ENCODE results near the gene LIME1.

LIME1 gene

DNA sequence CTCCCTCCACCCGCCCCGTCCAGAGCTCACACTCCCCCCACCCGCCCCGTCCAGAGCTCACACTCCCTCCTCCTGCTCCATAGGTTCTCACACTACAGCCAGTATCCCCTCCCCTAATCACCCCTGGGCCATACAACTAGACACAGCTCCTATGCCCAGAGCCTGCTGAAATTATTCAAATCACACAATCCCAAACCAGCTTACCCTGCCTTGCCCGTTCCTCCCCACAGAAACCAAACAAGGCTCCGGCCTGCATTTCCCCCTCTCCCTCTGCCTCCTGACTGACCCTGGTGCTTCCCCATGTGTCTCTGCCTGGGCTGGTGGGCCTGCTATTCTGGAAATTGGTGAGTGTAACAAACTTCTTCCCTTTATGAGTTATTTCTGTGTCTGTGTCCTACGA is 21.7 kb downstream of the LIME1 start:
- Histone ChIP-seq H3K4me3 (ENCODE audit: low read depth, low read length) (no peak overlapping the region), H3K4me2 (ENCODE audit: low read length) (no peak overlapping the region), H2AFZ (no peak overlapping the region), H3K4me1 (no peaks in the 10 kb centered on the region), H3K36me3 (ENCODE audit: control insufficient read depth, insufficient read depth, low read length) (no peaks in the 10 kb centered on the region), H3K27ac (no peak overlapping the region), H3K79me2 (peaks cover 3% of the 10 kb centered on the region), H3K27me3 (ENCODE audit: control insufficient read depth, insufficient read depth, low read length) (no peaks in the 10 kb centered on the region), H3K9me3 (ENCODE audit: control insufficient read depth, low read length) (no peaks in the 10 kb centered on the region), H3K9ac (no peak overlapping the region)
- TF ChIP-seq, protein P1, sequence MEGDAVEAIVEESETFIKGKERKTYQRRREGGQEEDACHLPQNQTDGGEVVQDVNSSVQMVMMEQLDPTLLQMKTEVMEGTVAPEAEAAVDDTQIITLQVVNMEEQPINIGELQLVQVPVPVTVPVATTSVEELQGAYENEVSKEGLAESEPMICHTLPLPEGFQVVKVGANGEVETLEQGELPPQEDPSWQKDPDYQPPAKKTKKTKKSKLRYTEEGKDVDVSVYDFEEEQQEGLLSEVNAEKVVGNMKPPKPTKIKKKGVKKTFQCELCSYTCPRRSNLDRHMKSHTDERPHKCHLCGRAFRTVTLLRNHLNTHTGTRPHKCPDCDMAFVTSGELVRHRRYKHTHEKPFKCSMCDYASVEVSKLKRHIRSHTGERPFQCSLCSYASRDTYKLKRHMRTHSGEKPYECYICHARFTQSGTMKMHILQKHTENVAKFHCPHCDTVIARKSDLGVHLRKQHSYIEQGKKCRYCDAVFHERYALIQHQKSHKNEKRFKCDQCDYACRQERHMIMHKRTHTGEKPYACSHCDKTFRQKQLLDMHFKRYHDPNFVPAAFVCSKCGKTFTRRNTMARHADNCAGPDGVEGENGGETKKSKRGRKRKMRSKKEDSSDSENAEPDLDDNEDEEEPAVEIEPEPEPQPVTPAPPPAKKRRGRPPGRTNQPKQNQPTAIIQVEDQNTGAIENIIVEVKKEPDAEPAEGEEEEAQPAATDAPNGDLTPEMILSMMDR (IDR thresholded peaks at IDR 0.05) = no peak

GRCh38 chr20:63759377-63759901 is 23.0 kb downstream of the LIME1 start:
- Histone ChIP-seq H3K9ac (no peak overlapping the region), H3K36me3 (ENCODE audit: control insufficient read depth, insufficient read depth, low read length) (no peaks in the 10 kb centered on the region), H3K4me2 (ENCODE audit: low read length) (no peak overlapping the region), H3K4me3 (ENCODE audit: low read depth, low read length) (no peak overlapping the region), H3K79me2 (no peaks in the 10 kb centered on the region), H3K27ac (no peak overlapping the region), H3K4me1 (no peaks in the 10 kb centered on the region), H2AFZ (no peak overlapping the region), H3K9me3 (ENCODE audit: control insufficient read depth, low read length) (no peaks in the 10 kb centered on the region), H3K27me3 (ENCODE audit: control insufficient read depth, insufficient read depth, low read length) (no peaks in the 10 kb centered on the region)
- TF ChIP-seq, protein P1 (IDR thresholded peaks at IDR 0.05) = no peak

DNA sequence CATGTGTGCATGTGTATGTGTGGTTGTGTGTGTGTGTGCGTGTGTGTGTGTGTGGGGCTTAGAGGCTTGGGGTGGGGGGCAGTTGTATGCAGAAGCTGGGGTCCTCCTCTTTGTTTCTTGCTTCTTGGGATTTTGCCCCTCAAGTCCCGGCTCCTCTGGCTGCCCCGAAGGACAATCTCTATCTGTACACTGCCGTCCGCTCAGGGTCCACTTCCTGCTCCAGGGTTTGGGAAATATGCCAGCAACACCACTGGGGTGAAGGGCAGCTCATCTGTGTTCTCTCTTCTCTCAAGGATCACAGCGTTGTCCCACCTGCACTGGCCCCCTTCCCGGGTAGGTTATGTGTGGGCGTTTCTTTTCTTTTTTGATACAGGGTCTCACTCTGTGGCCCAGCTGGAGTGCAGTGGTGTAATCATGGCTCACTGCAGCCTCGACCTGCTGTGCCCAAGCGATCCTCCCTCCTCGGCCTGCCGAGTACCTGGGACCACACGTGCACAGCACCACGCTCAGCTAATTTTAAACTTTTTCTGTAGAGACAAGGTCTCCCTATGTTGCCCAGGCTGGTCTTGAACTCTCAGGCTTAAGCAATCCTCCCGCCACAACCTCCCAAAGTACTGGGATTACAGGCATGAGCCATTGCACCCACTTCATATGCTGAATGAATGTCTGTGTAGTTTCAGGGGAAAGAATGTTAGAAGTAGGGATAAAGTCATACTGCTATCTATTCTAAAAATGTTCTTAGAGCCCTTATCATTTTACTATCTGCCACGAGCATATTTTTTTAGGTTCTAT is 28.8 kb downstream of the LIME1 start:
- H3K36me3 ChIP-seq (ENCODE audit: control insufficient read depth, insufficient read depth, low read length) = no peaks in the 10 kb centered on the region
- TF ChIP-seq, protein P1 (IDR thresholded peaks at IDR 0.05) = no peak
- H3K4me1 ChIP-seq = no peaks in the 10 kb centered on the region

GRCh38 chr20:63765902-63766301 is 29.4 kb downstream of the LIME1 start:
- no peak overlapping the region for H3K9ac ChIP-seq
- H3K36me3 ChIP-seq (ENCODE audit: control insufficient read depth, insufficient read depth, low read length) = no peaks in the 10 kb centered on the region
- H3K9me3 ChIP-seq (ENCODE audit: control insufficient read depth, low read length) = no peaks in the 10 kb centered on the region
- H3K79me2 ChIP-seq = peaks cover 23% of the 10 kb centered on the region
- H3K4me2 ChIP-seq (ENCODE audit: low read length) = no peak overlapping the region
- H2AFZ ChIP-seq = no peak overlapping the region
- TF ChIP-seq, protein P1 (IDR thresholded peaks at IDR 0.05) = no peak
- H3K27ac ChIP-seq = no peak overlapping the region
- no peaks in the 10 kb centered on the region for H3K4me1 ChIP-seq
- H3K4me3 ChIP-seq (ENCODE audit: low read depth, low read length) = no peak overlapping the region
- H3K27me3 ChIP-seq (ENCODE audit: control insufficient read depth, insufficient read depth, low read length) = no peaks in the 10 kb centered on the region

More for the DNA sequence above, 28.8 kb downstream of the LIME1 start:
- Histone ChIP-seq H3K9me3 (ENCODE audit: control insufficient read depth, low read length) (no peaks in the 10 kb centered on the region), H3K27ac (no peak overlapping the region), H3K4me3 (ENCODE audit: low read depth, low read length) (no peak overlapping the region), H2AFZ (no peak overlapping the region), H3K4me2 (ENCODE audit: low read length) (no peak overlapping the region), H3K79me2 (peaks cover 20% of the 10 kb centered on the region), H3K27me3 (ENCODE audit: control insufficient read depth, insufficient read depth, low read length) (no peaks in the 10 kb centered on the region), H3K9ac (no peak overlapping the region)

All from parathyroid adenoma (tissue), 2 donors.